Breast epithelium (tissue), 3 donors: Measurements from ENCODE around the gene CD80.

Experiments used
- POLR2A ChIP-seq: fragments of 450-650 bp; IDR thresholded peaks from one replicate; pipeline ENCODE4 v1.6.1; 2016; ENCODE audit warnings: antibody characterized with exemption, mild to moderate bottlenecking, moderate library complexity
- POLR2AphosphoS5 ChIP-seq, 3 donors: sonication (generic); formaldehyde crosslinking; IDR thresholded peaks; one replicate each; pipeline ENCODE4 v1.6.1; 2017; ENCODE audit warnings: antibody characterized with exemption in 3 of 3

GRCh38 chr3:119530456-119530855, 29.0 kb downstream of the CD80 start:
- no peak for TF ChIP-seq POLR2A
- no peak for TF ChIP-seq POLR2AphosphoS5 (IDR thresholded peaks at IDR 0.05)
